GM18519 (cell line): ENCODE results near the gene C12orf76.
"Not testable (repeated sequence)": the region's sequence is repeated elsewhere in the genome, so short reads cannot be mapped to it uniquely, and the experiment has no call there.

Experiments used
- ATAC-seq: cut with Tn5 transposase; IDR thresholded peaks from one replicate; pipeline ENCODE4 v1.9.1; 2021; ENCODE audit warnings: mild to moderate bottlenecking, moderate library complexity; ENCODE audit not compliant: unreplicated experiment, low FRiP score

C12orf76 gene

DNA sequence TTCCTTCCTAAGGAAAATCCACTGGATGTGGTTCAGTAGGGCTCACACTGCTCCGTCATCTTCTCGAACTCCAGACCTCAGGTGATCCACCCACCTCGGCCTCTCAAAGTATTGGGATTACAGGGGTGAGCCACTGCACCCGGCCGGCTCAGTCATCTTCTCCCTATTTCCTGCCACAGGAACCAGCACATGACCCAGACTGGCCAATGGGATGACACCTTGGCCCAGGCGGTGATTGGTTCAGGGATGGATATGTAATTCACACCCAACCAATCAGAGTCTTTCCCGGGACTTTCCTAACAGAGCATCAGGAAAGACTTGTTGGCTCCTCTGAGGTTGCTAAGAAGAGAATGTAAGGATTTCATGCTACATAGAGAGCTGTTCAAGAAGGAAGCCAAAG is 19.2 kb upstream of the C12orf76 start:
- ATAC-seq: no peak

DNA sequence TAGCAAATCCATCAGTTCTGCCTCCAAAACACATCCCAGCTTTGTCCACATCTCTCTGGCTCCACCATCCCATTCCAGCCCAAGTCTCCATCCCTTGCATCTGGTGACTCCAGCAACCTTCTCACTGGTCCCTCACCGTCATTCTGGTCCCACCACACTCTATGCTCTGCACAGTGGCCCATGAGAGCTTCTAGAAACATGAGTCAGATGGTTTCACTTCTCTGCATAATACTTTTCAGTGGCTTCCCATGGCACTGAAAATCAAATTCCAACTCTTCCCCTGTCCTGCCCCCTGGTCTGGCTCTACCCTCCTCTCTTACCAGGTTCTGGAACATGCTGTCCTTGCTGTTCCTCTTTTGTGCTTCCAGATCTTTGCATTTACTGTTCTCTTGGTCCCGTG is 17.2 kb upstream of the C12orf76 start:
- no peak for ATAC-seq

DNA sequence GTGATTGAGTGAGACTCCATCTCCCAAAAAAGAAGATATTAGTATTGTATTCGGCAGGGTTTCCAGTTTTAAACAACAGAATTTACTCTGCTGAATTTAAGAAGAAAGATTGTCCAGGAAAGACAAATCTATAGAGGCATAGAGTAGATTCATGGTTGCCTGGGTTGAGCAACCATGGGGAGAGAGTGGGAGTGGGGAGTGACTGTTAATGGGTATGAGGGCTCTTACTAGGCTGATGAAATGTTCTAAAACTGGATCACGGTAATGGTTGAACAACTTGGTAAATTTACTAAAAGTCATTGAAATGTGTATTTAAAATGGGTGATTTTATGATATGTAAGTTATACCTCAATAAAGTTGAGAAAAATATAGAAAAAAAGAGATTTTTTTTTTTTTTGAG is 13.9 kb upstream of the C12orf76 start:
- no peak for ATAC-seq

DNA sequence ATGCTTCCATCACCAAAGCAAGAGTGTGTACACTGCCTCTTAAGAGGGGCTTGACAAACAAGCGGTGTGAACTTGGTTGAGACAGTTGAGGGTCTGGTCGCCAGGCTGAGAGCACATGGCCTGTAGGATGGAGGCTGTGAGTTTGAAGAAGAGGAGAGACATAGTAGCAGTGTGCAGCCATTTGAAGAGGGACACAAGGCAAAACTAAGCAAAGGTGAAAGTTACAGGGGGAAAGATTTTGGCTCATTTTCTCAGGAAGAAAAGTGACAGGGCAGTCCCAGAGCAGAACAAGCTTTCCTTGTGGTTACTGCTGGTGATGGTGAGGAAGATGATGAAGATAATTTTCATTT is 11.3 kb upstream of the C12orf76 start:
- ATAC-seq: no peak

DNA sequence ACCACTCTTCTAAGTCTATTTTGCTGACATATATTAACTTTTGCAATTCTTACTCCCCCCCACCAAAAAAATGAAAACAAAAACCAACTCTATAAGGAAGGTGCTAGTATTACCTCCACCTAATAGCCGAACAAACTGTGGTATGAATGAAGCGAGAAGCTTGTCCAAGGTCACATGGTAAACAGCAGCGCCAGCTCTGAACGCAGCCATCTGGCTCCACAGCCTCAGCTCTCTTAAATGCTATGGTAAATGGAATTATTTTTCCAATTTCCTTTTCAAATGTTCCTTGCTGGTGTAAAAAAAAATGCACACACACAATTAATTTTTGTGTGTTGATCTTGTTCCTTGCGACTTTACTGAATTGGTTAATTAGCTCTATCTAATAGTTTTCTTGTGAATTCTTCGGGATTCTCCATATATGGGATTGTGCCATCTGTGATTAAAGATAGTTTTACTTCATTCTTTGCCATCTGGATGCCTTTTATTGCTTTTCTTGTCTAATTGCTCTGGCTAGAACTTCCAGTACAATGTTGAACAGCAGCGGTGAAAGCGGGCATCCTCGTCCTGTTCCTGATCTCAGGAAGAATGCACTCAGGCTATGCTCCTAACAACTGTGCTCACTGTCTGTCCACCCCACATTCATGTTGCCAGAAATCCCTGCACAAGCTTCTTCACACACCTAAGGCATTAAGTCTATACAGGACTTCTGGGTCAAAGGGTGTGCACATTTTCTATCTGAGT is 10.7 kb upstream of the C12orf76 start:
- ATAC-seq: no peak

DNA sequence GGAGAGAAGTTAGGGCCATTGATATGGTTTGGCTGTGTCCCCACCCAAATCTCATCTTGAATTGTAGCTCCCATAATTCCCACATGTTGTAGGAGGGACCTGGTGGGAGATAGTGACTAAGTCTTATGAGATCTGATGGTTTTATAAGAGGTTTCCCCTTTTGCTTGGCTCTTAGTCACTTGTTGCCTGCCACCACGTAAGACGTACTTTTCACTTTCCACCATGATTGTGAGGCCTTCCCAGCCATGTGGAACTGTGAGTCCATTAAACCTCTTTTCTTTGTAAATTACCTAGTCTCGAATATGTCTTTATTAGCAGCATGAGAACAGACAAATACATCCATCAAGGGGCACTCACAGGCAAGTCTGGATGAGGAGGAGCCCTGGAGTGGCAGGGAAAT is 8.3 kb upstream of the C12orf76 start:
- ATAC-seq: not testable (repeated sequence)

DNA sequence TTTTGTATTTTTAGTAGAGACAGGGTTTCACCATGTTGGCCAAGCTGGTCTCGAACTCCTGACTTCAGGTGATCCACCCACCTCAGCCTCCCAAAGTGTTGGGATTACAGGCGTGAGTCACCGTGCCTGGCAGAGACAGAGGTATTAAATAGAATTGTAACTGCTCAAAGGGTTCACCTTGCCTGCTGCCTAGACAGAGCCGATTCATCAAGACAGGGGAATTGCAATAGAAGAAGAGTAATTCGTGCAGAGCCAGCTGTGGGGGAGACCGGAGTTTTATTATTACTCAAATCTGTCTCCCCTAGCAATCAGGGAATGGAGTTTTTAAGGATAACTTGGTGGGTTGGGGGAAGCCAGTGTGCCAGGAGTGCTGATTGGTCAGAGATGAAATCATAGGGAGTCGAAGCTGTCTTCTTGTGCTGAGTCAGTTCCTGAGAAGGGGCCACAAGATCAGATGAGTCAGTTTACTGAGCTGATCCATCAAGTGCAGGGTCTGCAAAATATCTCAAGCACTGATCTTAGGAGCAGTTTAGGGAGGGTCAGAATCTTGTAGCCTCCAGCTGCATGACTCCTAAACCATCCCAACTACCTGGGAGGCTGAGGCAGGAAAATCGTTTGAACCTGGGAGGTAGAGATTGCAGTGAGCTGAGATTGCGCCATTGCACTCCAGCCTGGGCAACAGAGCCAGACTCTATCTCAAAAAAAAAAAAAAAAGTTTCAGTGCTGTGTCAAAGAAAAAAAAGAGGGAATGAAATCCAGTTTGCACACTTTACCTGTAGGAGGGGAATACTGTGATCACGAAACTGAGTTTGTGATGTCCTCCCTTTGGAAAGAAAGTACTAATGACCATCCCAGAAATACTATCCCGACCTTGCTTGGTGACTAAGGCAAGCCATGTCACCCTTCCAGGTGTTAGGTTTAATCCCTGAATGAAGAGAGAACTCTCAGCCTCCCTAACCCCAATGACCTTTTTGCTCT is 7.3 kb upstream of the C12orf76 start:
- not testable (repeated sequence) for ATAC-seq

DNA sequence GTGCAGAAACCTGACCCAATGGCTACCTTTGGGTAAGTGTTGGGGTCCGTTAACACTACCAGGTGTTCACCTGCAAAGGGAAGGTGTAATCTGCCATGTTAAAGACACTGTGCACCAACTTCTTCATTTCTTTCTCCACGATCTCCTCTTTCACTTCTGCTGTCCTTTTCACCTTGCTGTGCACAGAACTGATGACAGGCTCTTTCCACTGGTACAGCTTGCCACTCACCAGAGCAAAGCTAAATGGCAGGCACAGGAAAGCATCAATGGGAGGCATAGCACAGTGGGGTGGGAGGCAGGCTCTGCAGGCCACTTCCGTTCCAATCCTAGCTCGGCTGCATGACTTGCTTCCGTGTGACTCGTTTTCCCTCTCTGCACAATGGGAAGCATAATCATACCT is 2.6 kb upstream of the C12orf76 start:
- ATAC-seq: no peak

DNA sequence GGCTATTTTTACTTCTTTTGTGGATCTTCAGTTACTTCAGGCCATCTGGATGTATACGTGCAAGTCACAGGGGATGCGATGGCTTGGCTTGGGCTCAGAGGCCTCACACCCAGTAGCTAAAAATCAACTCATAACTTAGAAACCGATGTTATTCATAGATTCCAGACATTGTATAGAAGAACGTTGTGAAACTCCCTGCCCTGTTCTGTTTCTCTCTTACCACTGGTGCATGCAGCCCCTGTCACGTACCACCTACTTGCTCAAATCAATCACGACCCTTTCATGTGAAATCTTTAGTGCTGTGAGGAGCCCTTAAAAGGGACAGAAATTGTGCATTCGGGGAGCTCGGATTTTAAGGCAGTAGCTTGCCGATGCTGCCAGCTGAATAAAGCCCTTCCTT is 1.3 kb upstream of the C12orf76 start:
- ATAC-seq: not testable (repeated sequence)

DNA sequence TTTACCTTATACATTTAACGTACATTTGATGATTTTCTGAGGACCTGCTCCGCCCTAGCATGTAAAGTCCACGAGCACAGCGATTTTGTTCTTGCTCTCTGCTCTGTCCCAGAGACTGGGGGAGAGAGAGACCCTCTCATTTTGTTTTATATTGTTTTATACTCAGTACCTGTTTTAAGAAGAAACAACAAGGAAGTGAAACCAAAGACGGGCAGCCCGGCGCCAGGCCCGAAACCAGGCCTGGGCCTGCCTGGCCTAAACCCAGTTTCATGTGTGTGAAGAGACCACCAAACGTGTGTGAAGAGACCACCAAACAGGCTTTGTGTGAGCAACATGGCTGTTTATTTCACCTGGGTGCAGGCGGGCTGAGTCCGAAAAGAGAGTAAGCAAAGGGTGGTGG is 712 bp upstream of the C12orf76 start:
- not testable (repeated sequence) for ATAC-seq

DNA sequence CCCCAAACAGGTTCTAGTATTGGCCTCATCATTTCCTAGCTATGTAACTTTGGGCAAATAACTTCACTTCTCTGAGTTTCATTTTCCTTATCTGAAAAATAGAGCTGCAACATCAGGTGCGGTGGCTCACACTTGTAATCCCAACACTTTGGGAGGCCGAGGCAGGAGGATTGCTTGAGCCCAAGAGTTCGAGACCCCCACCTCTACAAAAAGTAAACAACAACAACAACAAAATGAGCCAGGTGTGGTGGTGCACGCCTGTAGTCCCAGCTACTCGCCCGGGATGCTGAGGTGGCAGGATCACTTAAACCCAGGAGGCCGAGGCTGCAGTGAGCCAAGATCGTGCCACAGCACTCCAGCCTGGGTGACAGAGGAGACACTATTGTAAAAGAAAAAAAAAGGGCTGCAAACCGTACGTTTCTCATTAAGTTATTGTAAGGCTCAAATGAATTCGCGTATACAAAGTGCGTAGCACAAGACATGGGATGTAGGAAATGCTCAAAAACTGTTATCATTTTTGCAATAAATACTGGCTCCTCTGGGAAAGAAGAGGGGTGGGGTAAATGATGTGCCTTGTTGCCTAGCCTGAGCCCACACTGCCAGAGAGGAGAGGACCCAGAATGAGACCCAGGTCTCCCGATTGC is 903 bp downstream of the C12orf76 start:
- no peak for ATAC-seq

DNA sequence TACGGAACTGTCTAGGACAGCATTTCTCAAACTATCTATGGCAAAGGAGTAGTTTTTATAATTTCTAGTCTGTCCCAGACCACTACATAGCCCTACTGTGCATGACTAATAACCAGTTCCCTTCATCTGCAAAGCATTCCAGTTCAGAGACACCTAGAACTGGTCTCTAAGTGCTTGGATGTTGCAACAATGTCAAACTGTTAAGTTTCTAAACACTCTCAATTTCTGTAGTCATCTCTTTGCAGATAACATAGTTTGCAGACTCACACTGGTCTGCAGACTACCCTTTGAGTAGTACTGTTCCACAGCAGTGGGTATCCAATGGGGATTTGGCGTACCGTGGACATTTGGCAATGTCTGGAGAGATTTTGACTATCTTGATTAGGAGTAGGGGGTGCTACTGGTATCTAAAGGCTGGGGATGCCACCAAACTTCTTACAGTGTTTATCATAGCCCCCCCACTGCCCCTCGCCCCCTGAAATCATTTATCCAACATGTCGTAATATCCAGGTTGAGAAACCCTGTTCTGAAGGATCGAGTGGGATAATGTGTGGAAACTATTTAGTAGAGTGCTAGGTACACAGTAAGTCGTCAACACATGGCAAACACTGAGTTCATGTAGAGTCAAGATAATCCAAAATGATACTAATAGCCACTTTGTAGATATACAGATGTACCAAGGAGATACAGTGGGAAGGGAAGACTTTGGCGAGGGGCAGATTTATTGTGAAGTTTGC is 1.7 kb downstream of the C12orf76 start:
- no peak for ATAC-seq

DNA sequence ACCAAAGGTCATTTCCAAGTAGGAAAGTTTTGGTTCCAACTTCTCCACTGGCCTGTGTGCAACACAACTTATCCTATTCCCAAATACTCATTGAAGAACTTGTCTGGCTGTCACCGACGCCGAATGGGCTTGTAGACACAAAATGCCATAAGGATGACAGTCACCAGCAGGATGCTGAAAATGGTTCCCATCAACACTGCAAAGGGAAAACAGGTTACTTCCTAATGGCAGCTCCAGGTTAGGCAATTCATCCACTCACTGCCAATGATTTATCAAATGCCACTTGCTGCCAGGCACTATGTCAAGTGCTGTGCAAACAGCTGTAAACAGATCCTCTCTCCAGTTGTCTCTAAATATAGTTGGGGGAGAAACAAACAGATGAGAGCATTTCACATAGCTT is 6.1 kb downstream of the C12orf76 start:
- no peak for ATAC-seq

DNA sequence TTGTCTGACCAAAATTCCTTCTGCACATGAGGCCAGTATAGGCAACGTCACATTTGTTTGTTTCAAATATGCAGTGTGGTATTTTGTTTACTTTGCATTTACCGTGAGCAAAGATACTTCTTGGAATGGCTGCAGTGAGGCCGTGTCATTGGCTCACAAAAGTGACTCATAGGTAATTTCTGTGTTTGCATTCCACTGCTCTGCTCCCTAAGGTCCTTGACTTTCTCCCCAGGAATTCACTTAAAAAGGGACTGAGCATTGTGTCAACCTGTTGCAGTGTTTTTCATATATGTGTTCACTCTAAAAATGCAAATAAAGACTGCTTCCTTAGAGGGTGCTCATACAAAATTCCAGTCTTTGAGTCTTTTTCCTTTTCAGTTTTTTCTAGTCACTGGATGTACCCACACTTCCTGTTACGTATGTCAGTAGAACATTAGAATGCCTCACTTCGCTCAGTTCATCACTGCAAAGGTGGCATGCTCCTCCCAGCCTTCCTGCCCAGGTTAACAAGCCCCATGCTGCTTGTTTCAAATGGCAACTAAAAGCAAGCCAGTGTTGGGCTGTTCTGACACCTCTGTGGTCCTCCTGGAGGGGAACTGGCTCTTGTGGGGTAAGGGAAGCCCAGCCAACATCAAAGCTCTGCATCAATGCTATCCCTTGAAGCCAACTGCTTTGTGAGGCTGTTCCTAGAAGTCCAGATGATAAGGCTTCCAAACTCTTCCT is 9.1 kb downstream of the C12orf76 start:
- no peak for ATAC-seq

DNA sequence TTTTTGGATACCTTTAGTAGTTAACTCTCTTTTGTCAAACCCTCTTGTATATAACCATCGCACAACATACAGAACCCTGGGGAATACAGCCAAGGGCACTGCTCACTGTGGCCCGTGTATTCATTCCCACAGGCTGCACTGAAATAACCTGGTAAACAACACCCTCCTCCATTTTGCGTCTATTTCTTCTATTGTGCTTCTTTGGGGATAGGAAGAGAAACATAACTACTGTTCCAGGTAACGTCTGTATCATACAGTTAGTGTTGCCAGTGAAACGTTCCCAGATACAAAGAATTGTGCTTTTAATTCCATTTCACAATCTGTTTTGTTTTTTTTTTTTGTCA is 9.6 kb downstream of the C12orf76 start:
- ATAC-seq: no peak

DNA sequence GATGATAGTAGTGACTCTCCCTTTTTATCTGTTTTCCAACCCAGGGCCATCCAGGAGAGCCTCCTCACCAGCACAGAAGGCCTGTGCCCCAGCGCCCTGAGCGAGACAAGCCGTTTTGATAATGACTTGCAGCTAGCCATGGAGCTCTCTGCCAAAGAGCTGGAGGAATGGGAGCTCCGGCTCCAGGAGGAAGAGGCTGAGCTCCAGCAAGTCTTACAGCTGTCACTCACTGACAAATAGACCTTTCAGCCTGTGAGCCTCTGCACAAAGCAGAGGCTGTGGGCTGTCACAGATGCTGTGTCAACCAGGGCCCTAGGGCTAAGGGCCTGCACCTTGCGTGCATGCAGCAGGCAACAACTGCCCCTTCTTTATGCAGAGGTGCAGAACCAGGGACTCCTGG is 11.0 kb downstream of the C12orf76 start:
- ATAC-seq: no peak

DNA sequence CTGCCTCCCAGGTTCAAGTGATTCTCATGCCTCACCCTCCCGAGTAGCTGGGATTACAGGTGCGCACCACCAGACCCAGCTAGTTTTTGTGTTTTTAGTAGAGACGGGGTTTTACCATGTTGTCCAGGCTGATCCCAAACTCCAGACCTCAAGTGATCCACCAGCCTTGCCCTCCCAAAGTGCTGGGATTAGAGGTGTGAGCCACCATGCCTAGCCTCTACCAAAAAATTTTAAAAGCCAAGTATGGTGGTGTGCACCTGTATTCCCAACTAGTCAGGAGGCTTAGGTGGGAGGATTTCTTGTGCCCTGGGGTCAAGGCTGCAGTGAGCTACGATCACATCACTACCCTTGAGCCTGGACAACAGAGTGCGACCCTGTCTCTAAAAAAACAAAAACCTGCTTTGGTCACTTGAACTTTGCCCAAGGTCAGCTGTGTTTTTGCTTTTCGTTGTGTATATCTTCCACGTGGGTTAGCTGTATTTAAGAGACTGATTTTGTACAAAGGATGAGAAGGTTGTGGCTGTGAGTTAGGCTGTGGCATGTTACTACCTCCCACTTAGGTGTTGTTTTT is 12.7 kb downstream of the C12orf76 start:
- ATAC-seq: no peak

DNA sequence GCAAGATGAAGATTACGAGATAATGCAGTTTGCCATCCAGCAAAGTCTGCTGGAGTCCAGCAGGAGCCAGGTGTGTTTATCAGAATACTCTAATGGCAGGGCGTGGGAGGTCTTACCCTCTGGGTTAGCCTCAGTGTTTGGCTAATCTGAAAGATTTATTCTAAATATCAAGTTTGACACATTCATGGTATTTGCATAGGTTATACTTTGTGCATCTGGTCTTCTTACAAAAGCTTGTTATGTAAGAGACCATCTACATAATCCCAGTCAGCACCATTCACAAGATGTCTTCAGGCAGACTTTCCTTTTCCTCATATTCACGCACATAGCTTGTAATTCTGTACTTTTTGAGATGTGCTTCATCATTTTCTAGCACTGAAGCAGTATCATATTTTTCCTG is 14.4 kb downstream of the C12orf76 start:
- no peak for ATAC-seq

DNA sequence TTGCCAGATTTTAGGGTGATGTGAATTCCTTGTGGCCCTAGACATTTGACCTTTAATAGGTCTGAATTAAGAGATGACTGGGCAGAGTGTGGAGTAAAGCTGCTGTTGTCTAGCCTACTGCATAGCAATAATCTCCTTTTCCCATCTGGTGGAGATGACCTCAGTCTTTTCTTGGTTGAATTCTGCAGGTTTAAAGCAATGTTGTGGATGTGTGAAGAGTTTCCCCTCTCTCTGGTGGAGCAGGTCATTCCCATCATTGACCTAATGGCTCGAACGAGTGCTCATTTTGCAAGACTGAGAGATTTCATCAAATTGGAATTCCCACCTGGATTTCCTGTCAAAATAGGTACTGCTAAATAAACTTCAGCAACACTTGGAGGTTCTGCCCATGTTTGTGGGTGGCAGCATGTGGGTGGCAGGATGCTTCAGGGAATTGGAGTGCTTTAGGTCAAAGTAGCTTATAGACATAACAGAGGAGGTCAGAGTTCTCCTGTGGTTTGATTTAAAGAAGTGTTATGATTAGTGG is 19.0 kb downstream of the C12orf76 start:
- no peak for ATAC-seq

DNA sequence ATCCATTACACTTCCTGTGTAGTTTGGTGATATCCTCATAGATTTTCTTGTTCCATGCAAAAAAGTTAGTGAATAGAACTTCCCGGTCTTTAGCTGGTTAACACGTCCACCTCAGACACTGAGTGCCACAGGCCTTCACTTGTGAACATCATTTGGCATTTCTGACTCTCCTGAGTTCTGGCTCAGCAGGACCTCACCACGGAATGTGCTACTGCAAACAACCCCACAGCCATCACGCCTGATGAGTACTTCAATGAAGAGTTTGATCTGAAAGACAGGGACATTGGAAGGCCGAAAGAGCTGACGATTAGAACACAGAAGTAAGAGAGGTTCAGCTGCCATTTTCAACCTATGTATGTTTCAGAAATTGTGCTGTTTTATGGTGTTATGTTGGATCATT is 20.0 kb downstream of the C12orf76 start:
- ATAC-seq: no peak
